NK-92 treated with Interleukin-12 subunit alpha and Interleukin-12 subunit beta, amount 100 ng/mL, for 24 hours (cell line): ENCODE results near the gene ERFE.

Experiments
- DNase-seq: peaks from one replicate; lab custom pipeline; 2025; lab: John Stamatoyannopoulos, UW

The ERFE gene

DNA sequence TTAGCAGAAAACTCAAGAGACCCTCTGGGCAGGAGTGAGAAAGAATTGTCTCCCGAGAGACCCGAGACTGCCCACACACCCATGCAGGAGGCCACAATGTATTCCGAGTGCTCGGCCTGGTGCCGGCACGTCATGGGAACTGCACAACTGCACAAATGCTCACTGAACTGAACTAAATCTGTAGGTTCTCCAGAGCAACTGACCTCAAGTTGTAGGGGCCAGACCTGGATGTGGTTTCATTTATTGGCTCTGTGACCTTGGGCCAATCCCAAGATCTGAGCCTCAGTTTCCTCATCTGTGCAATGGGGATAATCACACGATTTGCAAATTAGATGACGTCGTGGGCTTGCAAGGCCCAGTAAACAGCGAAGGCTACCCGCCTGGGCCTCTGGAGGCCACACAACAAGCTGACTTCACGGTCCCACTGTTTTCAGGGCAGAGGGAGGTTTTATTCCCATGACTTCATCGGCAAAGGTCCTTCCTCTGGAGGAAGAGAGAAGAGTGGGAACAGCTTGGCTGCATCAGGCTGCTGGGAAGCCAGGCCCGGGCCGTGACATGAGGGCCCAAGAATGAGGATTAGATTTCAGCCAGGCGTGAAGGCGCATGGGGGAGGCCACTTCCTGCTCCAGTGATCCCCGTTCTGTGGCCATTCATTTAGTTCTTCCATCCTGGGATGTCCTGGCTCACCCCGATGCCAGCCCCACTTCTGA, 3.6 kb upstream of the ERFE start:
- no peak for DNase-seq

DNA sequence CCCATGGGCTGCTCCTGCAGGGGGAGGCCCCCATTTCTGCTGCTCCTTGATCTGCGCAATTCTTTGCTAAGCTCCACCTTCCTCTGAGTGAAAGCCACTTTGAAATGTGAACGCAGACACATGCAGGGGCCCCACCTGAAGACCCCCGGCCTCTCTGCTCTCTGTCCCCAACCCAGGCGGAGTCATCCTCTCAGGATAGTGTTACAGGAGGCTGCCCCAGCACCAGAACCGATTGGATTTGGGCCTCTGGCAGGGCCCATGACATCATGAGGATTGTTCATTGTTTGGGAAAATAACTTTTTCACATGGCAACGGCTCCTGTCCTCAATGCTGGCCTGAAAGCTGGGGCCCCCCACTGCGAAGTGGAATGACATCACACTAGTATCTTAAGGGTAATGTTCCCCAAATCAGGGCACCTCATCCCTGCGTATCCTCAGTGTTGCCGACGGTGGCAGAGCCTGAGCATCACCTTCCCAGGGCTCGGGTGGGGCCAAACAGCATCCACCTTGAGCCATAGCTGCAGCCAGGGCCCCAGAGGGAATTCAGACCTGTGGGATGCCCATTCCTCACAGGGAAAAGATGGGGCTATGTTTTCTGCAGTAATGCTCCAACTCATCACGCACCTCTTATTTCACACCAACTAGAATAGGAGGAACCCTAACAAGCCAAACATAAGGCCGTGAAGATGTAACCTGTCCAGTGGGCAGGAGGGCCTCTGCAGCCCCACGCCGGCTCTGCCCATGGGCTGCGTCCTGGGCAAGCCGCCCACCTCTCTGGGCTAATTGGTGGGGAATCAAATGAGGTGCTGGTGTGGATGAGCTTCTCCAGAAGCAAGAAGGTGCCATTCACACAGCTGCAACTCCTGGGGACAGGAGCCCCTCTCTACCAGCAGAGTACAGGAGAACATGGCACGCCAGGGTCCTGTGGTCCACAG, 2.7 kb upstream of the ERFE start:
- DNase-seq = no peak

DNA sequence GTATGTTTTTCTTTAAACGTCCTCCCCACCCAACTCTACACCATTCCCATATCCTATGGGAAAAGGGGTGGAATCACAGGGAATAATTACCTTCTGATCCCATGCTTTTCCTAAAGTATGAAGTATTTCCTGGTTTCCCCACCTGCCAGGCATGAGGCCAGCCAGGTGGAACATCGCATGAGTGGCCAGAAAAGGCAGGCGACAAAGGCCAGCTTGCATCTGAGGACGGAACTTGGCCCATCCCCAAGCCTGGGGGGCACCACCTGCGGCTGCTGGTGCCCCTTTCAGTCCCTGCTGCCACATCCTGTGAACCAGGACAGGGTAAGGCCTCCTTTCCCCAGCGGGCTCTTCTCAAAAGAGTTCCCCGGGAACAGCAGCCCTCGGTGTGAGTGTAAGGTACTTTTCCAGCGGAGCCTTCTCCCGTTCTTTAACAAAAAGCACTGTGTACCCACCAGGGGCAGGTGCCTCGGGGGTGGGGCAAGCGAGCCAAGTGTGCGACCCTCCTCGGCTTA, 1.2 kb upstream of the ERFE start:
- DNase-seq = no peak

DNA sequence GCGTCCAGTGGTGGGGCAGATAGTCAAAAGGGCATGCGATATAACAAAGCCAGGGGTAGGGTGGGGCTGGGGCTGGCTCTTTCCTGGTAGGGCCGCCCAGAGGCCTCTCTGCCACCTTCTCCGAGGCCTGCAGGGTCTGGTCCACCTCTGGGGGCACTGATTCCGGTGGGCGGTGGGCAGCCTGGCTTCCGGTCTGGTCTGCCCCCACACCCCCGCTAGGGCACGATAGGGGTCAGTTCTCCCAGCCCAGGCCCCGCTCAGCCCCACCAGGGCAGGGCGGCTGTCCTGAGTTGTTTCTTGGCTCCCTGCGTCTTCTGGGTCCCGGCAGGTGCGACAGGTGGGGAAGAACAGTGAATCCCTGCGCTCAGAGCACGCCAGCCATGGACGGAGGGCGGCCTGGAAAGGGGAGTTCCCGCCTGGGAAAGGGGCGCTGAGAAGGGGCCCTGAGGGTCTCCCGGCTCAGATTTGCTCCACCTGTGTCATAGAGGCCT, 707 bp upstream of the ERFE start:
- no peak for DNase-seq

DNA sequence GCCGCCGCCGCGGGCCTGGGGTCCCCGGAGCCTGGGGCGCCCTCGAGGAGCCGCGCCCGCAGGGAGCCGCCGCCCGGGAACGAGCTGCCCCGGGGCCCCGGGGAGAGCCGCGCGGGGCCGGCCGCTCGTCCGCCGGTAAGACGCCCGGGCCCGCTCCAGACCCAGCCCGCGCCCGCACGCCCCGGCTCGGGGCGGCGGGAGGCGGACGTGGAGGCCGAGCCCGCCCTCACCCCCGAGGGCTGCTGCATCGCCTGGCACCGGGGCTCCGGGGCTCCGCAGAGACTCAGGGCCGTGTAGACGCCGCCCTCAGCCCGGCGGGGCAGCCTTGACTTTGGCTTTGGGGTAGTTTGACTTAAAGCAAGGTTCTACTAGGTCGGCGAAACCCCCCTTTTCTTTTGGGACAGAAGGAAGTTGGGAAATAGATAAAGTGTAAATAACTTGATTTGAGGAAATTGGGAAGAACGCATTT, 335 bp downstream of the ERFE start:
- no peak for DNase-seq

DNA sequence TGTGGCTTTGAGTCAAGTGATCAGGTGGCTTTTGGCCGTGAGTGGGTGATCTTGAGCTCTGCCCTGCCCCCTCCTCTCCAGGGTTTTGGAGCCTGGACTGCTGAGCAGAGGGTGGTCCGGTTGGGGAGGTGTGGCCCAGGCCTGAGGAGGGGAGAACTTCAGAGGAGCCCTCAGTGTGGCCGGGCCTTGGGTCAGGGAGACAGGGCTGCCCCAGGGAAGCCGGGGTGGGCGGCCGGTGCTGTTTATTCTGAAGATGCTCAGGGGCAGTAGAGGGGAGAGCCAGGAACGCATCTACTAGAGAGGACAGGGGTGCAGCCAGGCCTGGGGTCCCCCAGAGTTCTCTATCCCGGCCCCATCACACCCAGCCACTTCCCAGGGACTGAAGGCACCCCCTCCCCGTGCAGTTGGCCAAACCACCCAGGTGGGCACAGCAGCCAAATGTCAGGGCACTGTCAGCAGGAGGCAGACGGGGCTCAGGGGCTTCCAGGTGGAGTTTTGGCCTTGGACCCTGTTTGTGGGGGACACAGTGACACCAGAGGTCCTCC, 963 bp downstream of the ERFE start:
- DNase-seq = no peak

DNA sequence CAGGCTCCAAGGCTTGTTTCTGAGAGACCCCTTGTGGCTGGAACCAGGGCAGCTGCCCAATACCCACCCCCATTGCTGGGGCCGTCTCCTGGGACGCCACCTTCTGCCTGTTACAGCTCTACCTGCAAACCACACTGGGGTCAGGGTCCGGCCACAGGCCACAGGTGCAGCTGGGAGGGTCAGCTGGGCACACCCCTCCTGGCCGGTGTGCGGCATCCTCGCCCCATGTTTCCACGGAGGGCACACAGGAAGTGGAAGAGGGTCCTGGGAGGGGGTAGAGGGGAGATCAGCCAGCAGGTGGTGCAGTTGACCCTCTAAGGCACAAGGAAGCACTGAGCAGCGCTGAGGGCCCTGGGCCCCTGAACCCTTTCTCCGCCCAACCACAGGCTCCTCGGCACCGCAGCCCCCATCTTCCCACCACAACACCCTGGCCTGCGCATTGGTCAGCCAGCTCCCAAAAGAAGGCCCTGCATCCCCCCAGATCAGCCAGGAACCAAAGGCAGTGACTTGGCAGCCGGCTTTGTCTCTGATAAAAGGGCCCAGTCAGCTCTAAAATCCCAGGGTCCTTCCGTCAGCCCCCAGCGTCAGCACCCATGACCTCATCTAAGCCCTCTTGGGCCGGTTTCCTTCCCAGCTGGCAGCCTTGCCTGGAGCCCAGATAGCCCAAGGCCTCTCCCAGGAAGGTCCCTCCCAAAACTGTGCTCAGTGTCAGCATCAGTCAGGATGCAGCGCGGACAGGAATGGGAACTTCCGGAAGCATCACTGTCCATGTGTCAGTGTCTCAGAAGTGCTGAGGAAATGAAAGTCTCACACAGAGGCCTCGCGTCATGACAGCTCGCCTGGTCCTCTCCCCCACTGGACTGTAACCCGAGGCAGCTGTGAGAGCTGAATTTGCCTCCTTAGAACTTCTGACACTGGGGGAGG, 1.7 kb downstream of the ERFE start:
- DNase-seq = no peak

DNA sequence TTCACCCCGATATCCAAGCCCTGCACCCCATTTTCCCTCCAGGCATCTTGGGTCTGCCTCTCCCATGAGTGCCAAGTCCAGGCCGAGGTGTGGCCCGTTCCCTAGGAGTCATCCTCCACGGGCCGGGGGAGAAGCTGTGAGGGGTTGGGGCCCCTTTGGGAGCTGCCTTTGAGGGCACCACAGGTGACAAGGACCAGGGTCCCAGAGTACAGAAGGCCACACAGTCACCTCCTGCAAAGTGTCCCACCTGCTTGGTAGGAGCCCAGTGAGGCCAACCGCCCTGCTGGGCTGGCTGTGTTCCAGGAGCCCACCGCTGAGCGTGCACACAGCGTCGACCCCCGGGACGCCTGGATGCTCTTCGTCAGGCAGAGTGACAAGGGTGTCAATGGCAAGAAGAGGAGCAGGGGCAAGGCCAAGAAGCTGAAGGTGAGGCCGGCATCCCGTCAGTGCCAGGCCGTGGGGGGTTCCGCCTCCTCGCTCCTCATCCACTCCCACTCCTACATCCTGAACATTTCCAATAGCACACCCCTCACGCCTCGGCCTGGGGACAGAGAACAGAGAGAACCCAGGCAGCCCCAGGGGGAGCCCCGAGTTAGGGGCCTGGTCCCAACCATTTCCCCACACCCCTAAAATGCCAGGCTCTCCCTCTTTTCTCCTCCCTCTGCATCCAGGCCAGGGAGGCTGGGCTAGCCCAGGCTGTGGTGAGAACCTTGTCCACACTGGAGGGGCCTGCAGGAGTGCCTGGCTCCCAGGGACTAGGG, 2.7 kb downstream of the ERFE start:
- DNase-seq = no peak

DNA sequence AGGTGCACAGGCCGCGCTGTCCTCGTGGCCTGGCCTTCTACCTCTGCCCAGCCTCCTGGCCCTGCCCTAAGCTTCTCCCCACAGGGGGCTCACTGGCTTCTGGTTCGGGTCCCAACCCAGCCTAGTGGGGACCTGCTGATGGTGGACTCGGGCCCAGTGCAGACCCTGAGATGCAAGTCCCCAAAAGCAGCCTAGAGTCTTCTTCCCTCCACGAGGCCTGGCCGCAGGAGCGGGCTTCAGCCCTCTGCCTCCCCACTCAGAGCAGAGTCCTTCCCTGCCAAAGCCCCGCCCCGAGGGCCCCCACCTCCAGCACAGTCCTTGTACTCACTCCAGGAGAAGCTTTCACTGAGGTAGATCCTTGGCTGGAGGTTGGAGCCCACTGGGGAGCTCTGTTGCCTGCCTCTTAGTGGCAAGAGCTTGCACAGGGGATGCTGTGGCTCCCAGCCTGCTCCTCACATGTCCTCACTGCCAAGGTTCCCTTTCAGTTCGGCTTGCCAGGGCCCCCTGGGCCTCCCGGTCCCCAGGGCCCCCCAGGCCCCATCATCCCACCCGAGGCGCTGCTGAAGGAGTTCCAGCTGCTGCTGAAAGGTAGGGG, 3.6 kb downstream of the ERFE start:
- DNase-seq = no peak

DNA sequence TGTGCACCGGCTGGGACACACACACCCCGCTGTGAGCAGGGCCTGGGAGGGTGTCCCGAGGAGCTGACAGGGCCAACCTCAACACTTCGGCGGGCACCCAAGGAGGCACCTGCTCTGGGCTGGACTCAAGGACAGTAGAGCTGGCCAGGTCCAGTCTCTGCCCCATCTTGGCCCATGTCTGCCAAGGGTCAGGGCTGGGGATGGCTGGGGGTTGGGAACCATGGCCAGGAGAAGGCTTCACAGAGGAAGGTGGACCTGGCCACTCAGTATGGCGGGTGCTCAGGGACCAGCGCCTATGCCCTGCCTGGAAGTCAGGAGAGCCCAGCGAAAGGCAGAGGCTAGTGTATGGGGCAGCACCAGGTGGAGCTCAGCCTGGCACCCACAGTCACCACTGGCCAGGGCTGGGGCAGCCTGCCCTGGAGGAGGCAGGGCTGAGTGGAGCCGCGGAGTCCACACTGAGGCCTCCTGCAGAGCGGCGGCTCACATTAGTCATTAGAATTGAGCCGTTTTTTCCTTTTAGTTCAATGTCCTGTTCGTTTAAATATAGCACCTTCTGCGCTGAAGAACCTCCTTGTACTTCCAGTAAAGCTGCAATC, 4.2 kb downstream of the ERFE start:
- no peak for DNase-seq

DNA sequence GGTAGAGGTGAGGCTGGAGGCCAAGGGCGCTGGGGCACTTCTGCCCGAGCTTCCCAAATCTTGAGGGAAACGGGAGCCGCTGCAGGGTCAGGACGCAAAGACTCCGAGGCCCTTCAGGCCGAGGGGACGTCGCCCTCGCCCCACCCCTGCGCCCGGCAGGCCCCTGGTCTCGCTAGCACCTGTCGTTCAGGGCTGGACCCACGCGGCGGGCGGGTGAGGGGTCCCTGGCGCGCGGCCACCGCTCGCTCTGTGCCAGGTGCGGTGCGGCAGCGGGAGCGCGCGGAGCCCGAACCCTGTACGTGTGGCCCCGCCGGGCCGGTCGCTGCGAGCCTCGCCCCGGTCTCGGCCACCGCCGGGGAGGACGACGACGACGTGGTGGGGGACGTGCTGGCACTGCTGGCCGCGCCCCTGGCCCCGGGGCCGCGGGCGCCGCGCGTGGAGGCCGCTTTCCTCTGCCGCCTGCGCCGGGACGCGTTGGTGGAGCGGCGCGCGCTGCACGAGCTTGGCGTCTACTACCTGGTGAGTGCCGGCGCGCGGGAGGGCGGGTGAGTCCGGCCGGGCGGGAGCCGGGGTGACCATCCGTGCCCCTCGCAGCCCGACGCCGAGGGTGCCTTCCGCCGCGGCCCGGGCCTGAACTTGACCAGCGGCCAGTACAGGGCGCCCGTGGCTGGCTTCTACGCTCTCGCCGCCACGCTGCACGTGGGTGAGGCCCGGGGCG, 4.9 kb downstream of the ERFE start:
- no peak for DNase-seq

DNA sequence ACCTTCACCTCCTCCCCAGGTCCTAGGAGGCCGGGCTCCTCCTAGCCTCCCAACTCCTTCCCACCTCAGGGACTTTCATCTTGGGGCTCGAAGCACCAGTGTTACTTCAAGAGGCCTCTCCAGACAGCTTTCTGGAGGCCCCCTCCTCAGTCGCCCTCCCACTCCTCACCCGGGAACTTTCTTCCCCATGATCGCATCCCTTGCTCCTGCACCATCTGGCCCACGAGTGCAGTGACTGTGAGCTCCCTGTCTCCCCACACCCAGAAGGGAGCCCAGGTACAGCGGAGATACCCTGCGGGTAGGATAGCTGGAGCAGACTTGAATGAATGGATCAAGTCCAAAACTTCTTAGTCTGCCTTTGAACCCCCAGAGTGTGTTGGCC, 6.1 kb downstream of the ERFE start:
- no peak for DNase-seq

DNA sequence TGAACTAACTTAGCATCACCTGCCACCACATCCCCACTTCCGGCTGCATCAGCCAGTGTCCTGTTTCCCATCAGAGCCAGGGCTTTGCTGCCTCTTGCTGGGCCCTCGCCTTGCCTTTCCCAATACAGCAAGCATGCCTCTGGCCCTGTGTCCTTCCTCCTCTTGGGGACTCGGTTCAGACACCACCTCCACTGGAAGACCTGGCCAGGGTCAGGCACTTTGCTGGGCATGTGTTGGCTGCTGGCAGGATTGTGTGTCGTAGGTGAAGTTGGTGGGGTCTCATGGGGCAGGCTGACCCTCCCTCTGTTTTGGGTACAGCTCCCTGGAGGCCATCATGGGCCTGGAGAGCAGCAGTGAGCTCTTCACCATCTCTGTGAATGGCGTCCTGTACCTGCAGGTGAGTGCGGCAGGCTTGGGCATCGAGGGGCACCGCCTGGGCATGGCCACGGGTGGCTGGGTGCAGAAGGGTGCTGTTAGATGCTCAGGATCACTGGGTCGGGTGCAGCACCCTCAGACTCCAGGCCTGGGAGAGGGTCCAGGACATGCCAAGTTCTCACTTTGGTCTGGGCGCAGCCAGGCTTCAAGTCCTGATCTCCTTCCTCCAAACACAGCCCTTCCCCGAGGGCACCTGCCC, 6.6 kb downstream of the ERFE start:
- DNase-seq = no peak

DNA sequence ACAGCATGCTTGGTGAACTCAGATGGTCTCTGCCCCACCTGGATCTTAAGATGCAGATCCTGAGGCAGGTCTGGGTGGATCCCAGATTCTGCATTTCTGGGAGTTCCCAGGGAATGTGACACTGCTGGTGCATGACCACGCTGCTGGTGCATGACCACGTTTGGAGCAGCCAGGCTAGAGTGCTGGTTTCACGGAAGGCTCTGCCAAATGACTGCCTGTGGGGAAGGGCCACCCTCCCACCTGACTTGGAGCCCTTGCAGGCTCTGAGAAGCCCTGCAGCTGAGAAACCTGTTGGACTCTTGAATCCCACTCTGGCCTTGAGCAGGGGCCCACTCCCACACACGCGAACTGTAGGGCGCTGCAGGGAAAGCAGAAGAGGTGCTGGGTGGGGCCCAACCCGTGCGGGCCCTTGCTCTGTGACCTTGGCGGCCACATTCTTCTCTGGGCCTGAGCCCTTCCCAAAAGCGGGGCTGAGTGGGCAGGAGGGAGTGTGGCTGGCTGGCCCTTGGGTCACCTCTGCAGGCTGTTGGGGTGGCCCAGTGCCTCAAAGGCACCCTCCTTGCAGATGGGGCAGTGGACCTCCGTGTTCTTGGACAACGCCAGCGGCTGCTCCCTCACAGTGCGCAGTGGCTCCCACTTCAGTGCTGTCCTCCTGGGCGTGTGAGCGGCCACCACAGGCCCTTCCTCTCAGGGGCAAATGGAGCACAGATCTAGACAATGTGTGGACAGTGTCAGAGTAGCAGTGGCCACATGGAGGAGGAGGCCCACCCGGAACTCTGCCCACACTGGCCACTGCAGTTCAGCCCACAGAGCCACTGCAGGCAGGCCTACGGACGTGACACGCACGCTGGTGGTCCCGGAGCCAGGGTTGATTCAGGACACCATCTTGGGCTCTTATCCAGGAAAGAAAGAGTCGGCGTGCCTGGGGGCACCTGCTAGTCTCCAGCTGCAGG, 7.9 kb downstream of the ERFE start:
- DNase-seq = no peak

DNA sequence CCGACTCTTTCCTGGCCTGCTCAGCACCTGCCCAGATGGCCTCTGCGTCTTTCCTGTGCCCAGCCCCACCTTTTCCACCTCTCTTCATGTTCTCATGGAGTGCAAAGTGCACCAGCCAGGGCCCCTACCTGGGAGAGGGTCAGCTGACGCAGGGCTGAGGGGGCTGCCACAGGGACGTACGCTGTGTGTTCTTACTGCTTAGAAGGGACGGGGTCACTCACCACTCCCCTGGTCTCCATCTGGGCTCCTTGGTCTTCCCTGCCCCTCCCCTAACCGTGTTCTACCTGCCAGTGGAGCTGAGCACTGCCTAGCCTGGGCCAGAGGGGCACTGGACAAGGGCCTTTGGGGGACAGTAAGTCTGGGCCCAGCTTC, 8.6 kb downstream of the ERFE start:
- no peak for DNase-seq

DNA sequence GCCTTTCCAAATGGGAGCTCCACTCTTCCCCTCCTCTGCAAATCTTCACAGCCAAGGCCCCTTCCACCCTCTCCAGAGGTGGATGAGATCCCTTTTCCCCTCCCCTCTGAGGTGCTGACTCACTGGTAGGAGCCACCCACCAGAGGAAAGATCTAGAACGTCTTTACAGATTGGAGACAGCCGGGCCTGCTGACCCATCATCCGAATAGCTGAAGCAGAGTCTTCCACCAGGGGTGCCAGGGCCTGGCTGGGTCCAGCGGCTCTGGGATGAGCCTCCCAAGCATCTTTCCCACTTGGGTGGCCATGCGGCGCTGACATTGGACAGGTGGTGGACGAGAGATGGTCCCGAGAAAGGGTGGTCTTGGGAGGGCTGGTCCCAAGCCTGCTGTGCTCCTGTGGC, 9.0 kb downstream of the ERFE start:
- DNase-seq = no peak

DNA sequence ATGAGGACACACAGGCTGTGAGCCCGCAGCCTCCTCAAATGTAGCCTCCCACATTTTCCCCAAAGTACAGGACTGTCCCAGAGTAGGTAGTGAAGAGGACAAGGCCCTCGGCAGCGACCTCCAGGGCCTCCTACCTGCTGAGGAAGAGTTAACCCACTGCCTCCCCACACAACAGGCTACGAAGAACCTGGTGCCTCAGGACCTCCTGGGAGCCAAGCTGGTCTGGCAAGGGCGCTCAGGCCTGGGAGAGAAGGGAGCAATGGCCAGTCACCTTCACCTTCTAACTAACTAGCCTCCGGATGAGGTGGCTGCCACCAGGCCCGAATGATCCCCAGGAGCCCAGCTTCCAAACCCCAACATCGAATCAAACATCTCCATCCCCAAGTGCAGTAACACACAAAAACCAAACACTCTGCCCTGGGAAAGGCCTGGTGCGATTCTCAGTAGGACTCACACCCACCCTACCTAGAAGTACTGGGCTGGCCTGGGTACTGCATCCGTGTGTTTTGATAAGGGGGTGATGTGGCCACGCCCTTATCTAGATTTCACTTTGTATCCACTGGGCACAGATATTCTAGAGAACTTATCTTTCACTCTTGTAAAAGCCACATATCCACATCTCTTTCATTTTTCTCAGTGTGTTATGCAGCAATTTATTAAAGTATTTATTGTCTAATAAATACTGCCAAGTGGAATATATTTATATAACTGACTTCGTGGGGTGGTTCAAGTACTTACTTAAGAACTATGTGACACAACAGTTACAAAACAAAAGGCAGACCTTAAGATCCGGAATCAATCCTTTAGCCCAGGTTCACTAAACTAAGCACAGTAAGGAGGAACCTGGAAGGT, 9.7 kb downstream of the ERFE start:
- DNase-seq = no peak
